ENCODE results near the gene ZBTB20.

Gene ZBTB20

GRCh38 chr3:114411811-114412803 is 735.0 kb downstream of the ZBTB20 start:
- no peaks in the 10 kb centered on the region for H3K27me3 ChIP-seq (ENCODE audit: low read length)
- H2AFZ ChIP-seq (ENCODE audit: low read depth, low read length, severe bottlenecking) = no peak overlapping the region
- H3F3A ChIP-seq (ENCODE audit: insufficient read depth) = no peaks in the 10 kb centered on the region
- no peaks in the 10 kb centered on the region for H3K79me2 ChIP-seq (ENCODE audit: insufficient read depth, low read length)
- no peak overlapping the region for H3K9ac ChIP-seq (ENCODE audit: low read length)
- H4K20me1 ChIP-seq (ENCODE audit: low read depth, low read length) = no peaks in the 10 kb centered on the region
- H3K36me3 ChIP-seq (ENCODE audit: low read length) = no peaks in the 10 kb centered on the region
- H3K9me3 ChIP-seq (ENCODE audit: insufficient read depth, low read length) = no peaks in the 10 kb centered on the region
- no peak for TF ChIP-seq CTCF (IDR thresholded peaks at IDR 0.05; ENCODE audit: insufficient read depth, low read length, poor library complexity, severe bottlenecking)
- no peak for TF ChIP-seq EZH2phosphoT487 (conservative IDR thresholded peaks at IDR 0.05; ENCODE audit: low read length)
- H3K27ac ChIP-seq (ENCODE audit: low read depth, low read length) = no peak overlapping the region
- no peak overlapping the region for H3K4me2 ChIP-seq (ENCODE audit: low read depth, low read length, poor library complexity, severe bottlenecking)
- H3K4me3 ChIP-seq (ENCODE audit: insufficient read depth, low read length, poor library complexity, severe bottlenecking) = no peak overlapping the region
- no peaks in the 10 kb centered on the region for H3K9me2 ChIP-seq (replicated peaks; ENCODE audit: insufficient read depth, low read length)

- H3F3A ChIP-seq (ENCODE audit: insufficient read depth) = no peaks in the 10 kb centered on the region
- no peak for TF ChIP-seq CTCF (IDR thresholded peaks at IDR 0.05; ENCODE audit: insufficient read depth, low read length, poor library complexity, severe bottlenecking)
- no peak for TF ChIP-seq EZH2phosphoT487 (conservative IDR thresholded peaks at IDR 0.05; ENCODE audit: low read length)
- no peaks in the 10 kb centered on the region for H3K36me3 ChIP-seq (ENCODE audit: low read length)
- no peaks in the 10 kb centered on the region for H3K79me2 ChIP-seq (ENCODE audit: insufficient read depth, low read length)
- no peak overlapping the region for H2AFZ ChIP-seq (ENCODE audit: low read depth, low read length, severe bottlenecking)
- no peaks in the 10 kb centered on the region for H3K27me3 ChIP-seq (ENCODE audit: low read length)
- H3K9ac ChIP-seq (ENCODE audit: low read length) = no peak overlapping the region
- no peaks in the 10 kb centered on the region for H3K9me3 ChIP-seq (ENCODE audit: insufficient read depth, low read length)
- no peaks in the 10 kb centered on the region for H4K20me1 ChIP-seq (ENCODE audit: low read depth, low read length)
- H3K27ac ChIP-seq (ENCODE audit: low read depth, low read length) = no peak overlapping the region
- H3K4me2 ChIP-seq (ENCODE audit: low read depth, low read length, poor library complexity, severe bottlenecking) = no peak overlapping the region
- no peaks in the 10 kb centered on the region for H3K9me2 ChIP-seq (replicated peaks; ENCODE audit: insufficient read depth, low read length)
- H3K4me3 ChIP-seq (ENCODE audit: insufficient read depth, low read length, poor library complexity, severe bottlenecking) = no peak overlapping the region
Measured at GRCh38 chr3:114411190-114411668, 735.9 kb downstream of the ZBTB20 start.

GRCh38 chr3:114408736-114409670 is 738.1 kb downstream of the ZBTB20 start:
- no peak overlapping the region for H3K9ac ChIP-seq (ENCODE audit: low read length)
- no peaks in the 10 kb centered on the region for H4K20me1 ChIP-seq (ENCODE audit: low read depth, low read length)
- H2AFZ ChIP-seq (ENCODE audit: low read depth, low read length, severe bottlenecking) = no peak overlapping the region
- TF ChIP-seq CTCF (IDR thresholded peaks at IDR 0.05; ENCODE audit: insufficient read depth, low read length, poor library complexity, severe bottlenecking) (no peak), EZH2phosphoT487 (conservative IDR thresholded peaks at IDR 0.05; ENCODE audit: low read length) (no peak)
- H3F3A ChIP-seq (ENCODE audit: insufficient read depth) = no peaks in the 10 kb centered on the region
- H3K27ac ChIP-seq (ENCODE audit: low read depth, low read length) = no peak overlapping the region
- no peak overlapping the region for H3K4me3 ChIP-seq (ENCODE audit: insufficient read depth, low read length, poor library complexity, severe bottlenecking)
- H3K4me2 ChIP-seq (ENCODE audit: low read depth, low read length, poor library complexity, severe bottlenecking) = no peak overlapping the region
- no peaks in the 10 kb centered on the region for H3K27me3 ChIP-seq (ENCODE audit: low read length)
- no peaks in the 10 kb centered on the region for H3K9me2 ChIP-seq (replicated peaks; ENCODE audit: insufficient read depth, low read length)
- H3K79me2 ChIP-seq (ENCODE audit: insufficient read depth, low read length) = no peaks in the 10 kb centered on the region
- no peaks in the 10 kb centered on the region; the same call in 1 of the 2 replicates for H3K36me3 ChIP-seq (ENCODE audit: low read length)
- no peaks in the 10 kb centered on the region for H3K9me3 ChIP-seq (ENCODE audit: insufficient read depth, low read length)

All from SU-DHL-6 (cell line).